Measurements from ENCODE around the gene C1S. TPM values are rescaled to one million over a fixed set of nuclear protein-coding genes. Genes with fewer than 3 reads are reported as not detected.

C1S gene
- total RNA-seq, 1 experiment from 2014 or later = 32.4 TPM

DNA sequence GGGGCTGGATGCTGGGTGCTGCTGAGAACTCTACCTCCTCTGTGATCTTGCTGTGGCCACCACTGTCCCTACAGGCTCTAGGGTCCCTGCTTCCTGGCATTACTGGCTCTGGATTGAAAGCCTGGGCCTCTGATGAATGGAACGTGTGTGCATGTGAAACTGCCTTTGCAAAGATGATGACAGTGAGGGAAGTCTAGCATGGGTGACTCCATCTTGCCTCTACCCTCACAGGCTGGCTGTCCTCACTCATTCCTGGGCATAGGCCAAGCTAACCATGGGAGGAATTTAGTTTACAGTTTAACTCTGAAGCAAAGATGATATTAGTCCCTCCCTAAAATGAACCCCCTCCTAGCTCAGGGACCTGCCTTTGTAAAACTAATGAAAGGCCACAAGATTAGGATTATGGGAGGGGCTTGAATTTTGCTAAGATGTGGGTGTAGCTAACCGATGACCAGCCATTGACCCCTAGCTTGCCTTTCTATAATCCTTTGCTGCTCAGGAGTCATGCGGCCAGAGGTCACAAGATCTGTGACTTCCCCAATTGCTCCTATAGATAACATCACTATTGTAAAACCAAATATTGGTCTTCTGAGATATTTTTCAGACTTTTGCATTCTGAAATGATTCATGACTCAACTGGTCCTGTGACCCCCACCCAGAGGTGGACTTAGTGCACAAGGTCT, 2.2 kb upstream of the C1S start:
- H3K79me2 ChIP-seq (ENCODE audit: low read depth) = no peaks in the 10 kb centered on the region
- no peak overlapping the region for H3K27ac ChIP-seq
- no peaks in the 10 kb centered on the region for H3K9me3 ChIP-seq (ENCODE audit: insufficient read depth, low read depth)
- no peak overlapping the region for H2AFZ ChIP-seq
- ChIA-PET CTCF (interaction anchor here (0.5 kb wide), 1 partner anchor 649 kb away, joined by 3 read pairs; no protein-coding TSS in a partner anchor), POLR2A (ENCODE audit: unreplicated experiment) (interaction anchor here (0.6 kb wide), 1 partner anchor 33 kb away, joined by 4 read pairs; no protein-coding TSS in a partner anchor)
- DNase-seq = no peak
- H3K4me3 ChIP-seq = no peak overlapping the region
- H3K9me2 ChIP-seq (ENCODE audit: insufficient read depth) = no peaks in the 10 kb centered on the region
- intact Hi-C loops (cut with micrococcal nuclease; ENCODE audit: unreplicated experiment) = no loop called here
- no TSS peak for BruUV-seq (replicated peaks)
- H3K36me3 ChIP-seq (ENCODE audit: low read depth) = no peaks in the 10 kb centered on the region
- no peaks in the 10 kb centered on the region for H3F3A ChIP-seq (ENCODE audit: insufficient read depth, low read depth)
- H3K4me1 ChIP-seq (replicated peaks; ENCODE audit: insufficient read depth) = peaks cover 16% of the 10 kb centered on the region; the same call in 1 of the 2 replicates
- H3K27me3 ChIP-seq (ENCODE audit: insufficient read depth, low read depth) = peaks cover 18% of the 10 kb centered on the region
- TF ChIP-seq EZH2 (IDR thresholded peaks at IDR 0.05; ENCODE audit: low read depth) = no peak
- no peak for TF ChIP-seq CTCF (conservative IDR thresholded peaks at IDR 0.05)
- H4K20me1 ChIP-seq (ENCODE audit: insufficient read depth) = no peaks in the 10 kb centered on the region
- H3K4me2 ChIP-seq = no peak overlapping the region

GRCh38 chr12:7058850-7059395, 1.6 kb upstream of the C1S start:
- Histone ChIP-seq H3K79me2 (ENCODE audit: low read depth) (no peaks in the 10 kb centered on the region), H3K4me1 (replicated peaks; ENCODE audit: insufficient read depth) (peaks cover 16% of the 10 kb centered on the region; the same call in 1 of the 2 replicates), H3K9me2 (ENCODE audit: insufficient read depth) (no peaks in the 10 kb centered on the region), H3K4me2 (no peak overlapping the region), H3K27ac (no peak overlapping the region), H3K27me3 (ENCODE audit: insufficient read depth, low read depth) (peaks cover 15% of the 10 kb centered on the region), H3K4me3 (no peak overlapping the region), H3K36me3 (ENCODE audit: low read depth) (no peaks in the 10 kb centered on the region), H4K20me1 (ENCODE audit: insufficient read depth) (no peaks in the 10 kb centered on the region), H3K9me3 (ENCODE audit: insufficient read depth, low read depth) (no peaks in the 10 kb centered on the region), H2AFZ (no peak overlapping the region), H3F3A (ENCODE audit: insufficient read depth, low read depth) (no peaks in the 10 kb centered on the region)
- intact Hi-C loops (cut with micrococcal nuclease; ENCODE audit: unreplicated experiment) = no loop called here
- ChIA-PET POLR2A (ENCODE audit: unreplicated experiment) (interaction anchor here (0.6 kb wide), 1 partner anchor 34 kb away, joined by 4 read pairs; no protein-coding TSS in a partner anchor), CTCF (no interaction called here)
- DNase-seq = no peak
- no TSS peak for BruUV-seq (replicated peaks)
- TF ChIP-seq EZH2 (IDR thresholded peaks at IDR 0.05; ENCODE audit: low read depth) = no peak
- TF ChIP-seq CTCF (conservative IDR thresholded peaks at IDR 0.05) = no peak

- Histone ChIP-seq H3K4me2 (peak overlapping the region; percentile 35; the same call in 1 of the 2 replicates), H3K27ac (no peak overlapping the region), H3K4me1 (replicated peaks; ENCODE audit: insufficient read depth) (peaks cover 16% of the 10 kb centered on the region; the same call in 1 of the 2 replicates), H3K9me3 (ENCODE audit: insufficient read depth, low read depth) (no peaks in the 10 kb centered on the region), H3K79me2 (ENCODE audit: low read depth) (no peaks in the 10 kb centered on the region), H3F3A (ENCODE audit: insufficient read depth, low read depth) (no peaks in the 10 kb centered on the region), H3K27me3 (ENCODE audit: insufficient read depth, low read depth) (peaks cover 8% of the 10 kb centered on the region), H3K4me3 (no peak overlapping the region), H3K36me3 (ENCODE audit: low read depth) (no peaks in the 10 kb centered on the region), H4K20me1 (ENCODE audit: insufficient read depth) (no peaks in the 10 kb centered on the region), H2AFZ (no peak overlapping the region), H3K9me2 (ENCODE audit: insufficient read depth) (no peaks in the 10 kb centered on the region; the same call in 1 of the 2 replicates)
- TF ChIP-seq CTCF (conservative IDR thresholded peaks at IDR 0.05) = no peak
- no peak for TF ChIP-seq EZH2 (IDR thresholded peaks at IDR 0.05; ENCODE audit: low read depth)
- ChIA-PET POLR2A (ENCODE audit: unreplicated experiment) (interaction anchor here (0.6 kb wide), 1 partner anchor 36 kb away, joined by 4 read pairs; no protein-coding TSS in a partner anchor), CTCF (interaction anchor here (0.6 to 1.6 kb wide), 6 partner anchors 9 to 370 kb away, joined by 3 to 5 read pairs (median 4); partner anchors contain the start of gene ZNF384)
- DNase-seq = no peak
- no TSS peak for BruUV-seq (replicated peaks)
- intact Hi-C loops (cut with micrococcal nuclease; ENCODE audit: unreplicated experiment) = loop anchor here (1.0 to 2.0 kb wide), 6 partner anchors 33 to 579 kb away; partner anchors contain the start of genes C1R and PEX5
Measured at GRCh38 chr12:7059780-7060179, 738 bp upstream of the C1S start.
